Neural cell (in vitro differentiated cells): ENCODE measurements around the gene OBSL1. TPM values are rescaled to one million over a fixed set of nuclear protein-coding genes. Genes with fewer than 3 reads are reported as not detected.

Source experiments
- H2AFZ ChIP-seq: fragments of 200-600, 300-800 bp; sonication (generic), shearing (Covaris generic); 2 replicates; pipeline ENCODE4 v1.6.0; 2014; ENCODE audit warnings: low read depth, mild to moderate bottlenecking, antibody characterized with exemption, low read length, moderate library complexity
- H3F3A ChIP-seq: fragments of 200-600 bp; shearing (Covaris generic); 2 replicates; pipeline ENCODE4 v1.6.1; 2016; ENCODE audit warnings: mild to moderate bottlenecking, moderate library complexity, mixed read lengths, antibody characterized with exemption, low read length; ENCODE audit not compliant: insufficient read depth, poor library complexity, severe bottlenecking
- H3K27ac ChIP-seq: fragments of 200-600, 300-800 bp; sonication (generic), shearing (Covaris generic); 2 replicates; pipeline ENCODE4 v1.5.1; 2014; ENCODE audit warnings: mild to moderate bottlenecking, low read length, moderate library complexity
- H3K27me3 ChIP-seq: fragments of 300-800, 200-600 bp; sonication (generic), shearing (Covaris generic); 2 replicates; pipeline ENCODE4 v1.6.0; 2014; ENCODE audit warnings: mild to moderate bottlenecking, low read depth, low read length, moderate library complexity; ENCODE audit not compliant: insufficient read depth
- H3K36me3 ChIP-seq: fragments of 300-800, 200-600 bp; sonication (generic), shearing (Covaris generic); 2 replicates; pipeline ENCODE4 v1.5.1; 2014; ENCODE audit warnings: mild to moderate bottlenecking, antibody characterized with exemption, low read length, moderate library complexity; ENCODE audit not compliant: insufficient read depth
- H3K4me2 ChIP-seq: fragments of 300-800, 200-600 bp; sonication (generic), shearing (Covaris generic); 2 replicates; pipeline ENCODE4 v1.6.0; 2014; ENCODE audit warnings: mild to moderate bottlenecking, low read length
- H3K4me3 ChIP-seq: fragments of 300-800, 200-600 bp; sonication (generic), shearing (Covaris generic); 2 replicates; pipeline ENCODE4 v1.5.1; 2014; ENCODE audit warnings: mild to moderate bottlenecking, low read length, moderate library complexity
- H3K79me2 ChIP-seq: fragments of 200-600 bp; shearing (Covaris generic); replicated peaks from 2 replicates; pipeline ENCODE4 v1.6.0; 2014; ENCODE audit warnings: mild to moderate bottlenecking, low read length, moderate library complexity; ENCODE audit not compliant: insufficient read depth
- H3K9ac ChIP-seq: fragments of 300-800, 200-600 bp; sonication (generic), shearing (Covaris generic); 2 replicates; pipeline ENCODE4 v1.6.1; 2016; ENCODE audit warnings: mild to moderate bottlenecking, low read length, mixed read lengths
- H3K9me2 ChIP-seq: fragments of 200-600 bp; shearing (Covaris generic); 2 replicates; pipeline ENCODE4 v1.6.1; 2016; ENCODE audit warnings: mild to moderate bottlenecking, low read length, mixed read lengths; ENCODE audit not compliant: insufficient read depth
- H3K9me3 ChIP-seq: fragments of 200-600, 300-800 bp; sonication (generic), shearing (Covaris generic); 2 replicates; pipeline ENCODE4 v1.6.1; 2016; ENCODE audit warnings: mild to moderate bottlenecking, mixed run types, low read length, moderate library complexity, mixed read lengths
- H4K20me1 ChIP-seq: fragments of 200-600 bp; shearing (Covaris generic); 2 replicates; pipeline ENCODE4 v1.6.1; 2016; ENCODE audit warnings: mild to moderate bottlenecking, mixed run types; ENCODE audit not compliant: insufficient read depth
- CTCF ChIP-seq: fragments of 450-650 bp; IDR thresholded peaks from 2 replicates; pipeline ENCODE4 v1.5.1; 2014; ENCODE audit warnings: antibody characterized with exemption, mild to moderate bottlenecking, moderate library complexity; ENCODE audit not compliant: poor library complexity, severe bottlenecking
- EP300 ChIP-seq: fragments of 450-650 bp; conservative IDR thresholded peaks from 2 replicates; pipeline ENCODE4 v1.6.1; 2014; ENCODE audit warnings: antibody characterized with exemption, mild to moderate bottlenecking, moderate library complexity; ENCODE audit not compliant: poor library complexity, severe bottlenecking
- EZH2 ChIP-seq: fragments of 200-600, 300-800 bp; shearing (Covaris generic), sonication (generic); IDR thresholded peaks from 2 replicates; pipeline ENCODE4 v1.6.1; 2014; ENCODE audit warnings: antibody characterized with exemption, low read length, borderline replicate concordance, mild to moderate bottlenecking; ENCODE audit not compliant: insufficient read depth, poor library complexity, severe bottlenecking
- MXI1 ChIP-seq: fragments of 450-650 bp; conservative IDR thresholded peaks from 2 replicates; pipeline ENCODE4 v1.6.1; 2014; ENCODE audit warnings: antibody characterized with exemption, mild to moderate bottlenecking; ENCODE audit not compliant: poor library complexity, severe bottlenecking
- POLR2AphosphoS5 ChIP-seq: IDR thresholded peaks from 2 replicates; pipeline ENCODE4 v1.6.1; 2012
- RAD21 ChIP-seq: fragments of 450-650 bp; conservative IDR thresholded peaks from 2 replicates; pipeline ENCODE4 v1.6.1; 2014; ENCODE audit warnings: antibody characterized with exemption, mild to moderate bottlenecking, moderate library complexity
- REST ChIP-seq: IDR thresholded peaks from 2 replicates; pipeline ENCODE4 v1.6.1; 2012; ENCODE audit warnings: borderline replicate concordance
- SMC3 ChIP-seq: fragments of 450-650 bp; conservative IDR thresholded peaks from 2 replicates; pipeline ENCODE4 v1.6.1; 2014; ENCODE audit warnings: antibody characterized with exemption, mild to moderate bottlenecking, moderate library complexity; ENCODE audit not compliant: poor library complexity
- TAF1 ChIP-seq: IDR thresholded peaks from 2 replicates; pipeline ENCODE4 v1.6.1; 2012; ENCODE audit warnings: low read depth
- polyA plus RNA-seq: library from polyadenylated mRNA; depleted of rRNA; stranded (reverse); fragments of >200 nt; gene quantifications from 2 replicates; pipeline ENCODE4 v1.2.3, GENCODE V29; 2014

OBSL1 gene
- polyA plus RNA-seq, 1 donor from 2014 or later = 59.7 TPM

DNA sequence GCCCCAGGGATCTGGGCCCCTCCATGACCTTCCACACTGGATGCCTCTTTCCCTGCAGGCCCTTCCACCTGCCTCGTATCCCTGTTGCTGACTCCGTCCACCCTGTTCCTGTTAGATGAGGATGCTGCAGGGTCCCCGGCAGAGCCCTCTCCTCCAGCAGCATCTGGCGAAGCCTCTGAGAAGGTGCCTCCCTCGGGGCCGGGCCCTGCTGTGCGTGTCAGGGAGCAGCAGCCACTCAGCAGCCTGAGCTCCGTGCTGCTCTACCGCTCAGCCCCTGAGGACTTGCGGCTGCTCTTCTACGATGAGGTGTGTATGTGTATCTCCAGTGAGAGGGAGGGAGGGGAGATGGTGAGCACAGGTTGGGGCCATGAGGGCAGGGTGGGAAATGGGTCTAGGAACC lies 43.7 kb upstream of the OBSL1 start:
- no peaks in the 10 kb centered on the region for H3K9me3 ChIP-seq
- no peak overlapping the region for H3K4me2 ChIP-seq
- H4K20me1 ChIP-seq = no peaks in the 10 kb centered on the region
- H3K36me3 ChIP-seq = no peaks in the 10 kb centered on the region
- no peaks in the 10 kb centered on the region for H3K9me2 ChIP-seq
- no peak overlapping the region for H3K27ac ChIP-seq
- TF ChIP-seq SMC3 (no peak), REST (no peak), POLR2AphosphoS5 (no peak), TAF1 (no peak), EZH2 (no peak), CTCF (no peak), MXI1 (no peak), EP300 (no peak), RAD21 (no peak)
- H3K4me3 ChIP-seq = no peak overlapping the region
- no peaks in the 10 kb centered on the region for H3K27me3 ChIP-seq
- H2AFZ ChIP-seq = no peak overlapping the region
- H3F3A ChIP-seq = no peaks in the 10 kb centered on the region
- H3K79me2 ChIP-seq = no peaks in the 10 kb centered on the region
- H3K9ac ChIP-seq = no peak overlapping the region

GRCh38 chr2:219614076-219614860 lies 42.9 kb upstream of the OBSL1 start:
- TF ChIP-seq EZH2 (no peak), CTCF (no peak), EP300 (no peak), TAF1 (no peak), POLR2AphosphoS5 (no peak), REST (no peak), MXI1 (no peak)
- Histone ChIP-seq H3K27me3 (no peaks in the 10 kb centered on the region), H3K9me2 (no peaks in the 10 kb centered on the region), H3K79me2 (no peaks in the 10 kb centered on the region), H4K20me1 (no peaks in the 10 kb centered on the region), H3K4me3 (no peak overlapping the region), H3K9ac (no peak overlapping the region), H3K4me2 (no peak overlapping the region), H3K27ac (no peak overlapping the region), H3K36me3 (no peaks in the 10 kb centered on the region), H3K9me3 (no peaks in the 10 kb centered on the region), H2AFZ (no peak overlapping the region), H3F3A (no peaks in the 10 kb centered on the region)
